ENCODE measurements around the gene CNOT4. TPM values are rescaled to one million over a fixed set of nuclear protein-coding genes. Genes with fewer than 3 reads are reported as not detected.

CNOT4 gene
- total RNA-seq, 4 donors from 2014 or later, result 25.6 to 36.8 (median 29.3) TPM

DNA sequence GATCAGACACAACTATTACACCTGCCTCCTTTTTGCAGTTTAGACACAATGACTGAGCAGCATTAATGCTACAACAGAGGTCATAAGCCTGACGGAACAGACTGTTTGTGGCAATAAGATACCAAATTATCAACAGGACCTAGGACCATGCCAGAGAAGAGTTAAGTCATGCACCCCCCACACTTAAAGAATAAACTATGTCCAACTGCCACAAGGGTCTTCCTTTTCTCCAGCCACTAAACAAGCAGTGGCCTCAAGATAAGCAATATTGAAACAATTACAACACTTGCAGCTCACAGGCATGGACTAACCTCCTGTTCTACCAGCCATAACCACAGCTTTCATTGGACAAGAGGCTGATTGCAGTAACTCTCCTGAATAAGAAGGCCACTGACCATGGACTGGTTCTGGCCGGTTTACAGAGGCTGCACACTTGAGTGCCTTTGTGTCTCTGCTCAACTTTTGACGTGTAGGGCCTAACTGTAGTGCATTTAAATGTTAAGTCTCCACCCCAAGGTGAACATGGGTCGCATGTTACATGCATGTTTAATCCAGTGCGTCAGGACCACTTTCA is 171.8 kb downstream of the CNOT4 start:
- peak; percentile 68 to 75 for DNase-seq
- Histone ChIP-seq H3K9me3 (no peaks in the 10 kb centered on the region), H3K27me3 (no peaks in the 10 kb centered on the region), H3K4me1 (peaks cover 14 to 26% of the 10 kb centered on the region in 2 donors), H3K36me3 (no peaks in the 10 kb centered on the region), H3K27ac (peak overlapping the region in 1 of 3 donors; percentile 46), H3K4me3 (replicated peaks in 1 of 3) (no peak overlapping the region)
- intact Hi-C loops (cut with DNase I), result no loop called here
- no peak for TF ChIP-seq POLR2A (IDR thresholded peaks at IDR 0.05)
- TF ChIP-seq CTCF (IDR thresholded peaks at IDR 0.05), result no peak
- WGBS, 2 donors, result 56 to 62% methylated on average over 5 of the region's 5 CpGs

GRCh38 chr7:135337506-135337905 is 172.4 kb downstream of the CNOT4 start:
- H3K27ac ChIP-seq, result no peak overlapping the region
- no peaks in the 10 kb centered on the region for H3K9me3 ChIP-seq
- no peaks in the 10 kb centered on the region for H3K27me3 ChIP-seq
- no peak for DNase-seq
- H3K4me1 ChIP-seq, result peaks cover 14 to 23% of the 10 kb centered on the region in 2 donors
- intact Hi-C loops (cut with DNase I), result no loop called here
- no peaks in the 10 kb centered on the region for H3K36me3 ChIP-seq
- H3K4me3 ChIP-seq (replicated peaks in 1 of 3), result no peak overlapping the region
- 87 to 98% methylated on average over 5 of the region's 5 CpGs for WGBS, 2 donors
- no peak for TF ChIP-seq CTCF (IDR thresholded peaks at IDR 0.05)
- TF ChIP-seq POLR2A (IDR thresholded peaks at IDR 0.05), result no peak

- 13 to 18% methylated on average over 4 to 7 of the region's 9 CpGs for WGBS, 2 donors
- H3K27me3 ChIP-seq, result no peaks in the 10 kb centered on the region
- no peak overlapping the region for H3K4me3 ChIP-seq (replicated peaks in 1 of 3)
- TF ChIP-seq POLR2A (IDR thresholded peaks at IDR 0.05) (no peak), CTCF (IDR thresholded peaks at IDR 0.05) (peak in 4 of 6 experiments; percentile 34 to 61 (median 52))
- H3K27ac ChIP-seq, result no peak overlapping the region
- peak; percentile 72 to 73 for DNase-seq
- intact Hi-C loops (cut with DNase I), result no loop called here
- H3K9me3 ChIP-seq, result no peaks in the 10 kb centered on the region
- H3K36me3 ChIP-seq, result no peaks in the 10 kb centered on the region
- peaks cover 14 to 23% of the 10 kb centered on the region in 2 donors for H3K4me1 ChIP-seq
These were observed 174.2 kb downstream of the CNOT4 start for GRCh38 chr7:135335628-135336139.

GRCh38 chr7:135334830-135335543 is 174.9 kb downstream of the CNOT4 start:
- 56 to 64% methylated on average over 8 to 10 of the region's 10 CpGs for WGBS, 2 donors
- intact Hi-C loops (cut with DNase I), result loop anchor here (5.0 kb wide), 1 partner anchor 53 kb away; no protein-coding TSS in a partner anchor
- TF ChIP-seq POLR2A (IDR thresholded peaks at IDR 0.05) (no peak), CTCF (IDR thresholded peaks at IDR 0.05) (no peak)

DNA sequence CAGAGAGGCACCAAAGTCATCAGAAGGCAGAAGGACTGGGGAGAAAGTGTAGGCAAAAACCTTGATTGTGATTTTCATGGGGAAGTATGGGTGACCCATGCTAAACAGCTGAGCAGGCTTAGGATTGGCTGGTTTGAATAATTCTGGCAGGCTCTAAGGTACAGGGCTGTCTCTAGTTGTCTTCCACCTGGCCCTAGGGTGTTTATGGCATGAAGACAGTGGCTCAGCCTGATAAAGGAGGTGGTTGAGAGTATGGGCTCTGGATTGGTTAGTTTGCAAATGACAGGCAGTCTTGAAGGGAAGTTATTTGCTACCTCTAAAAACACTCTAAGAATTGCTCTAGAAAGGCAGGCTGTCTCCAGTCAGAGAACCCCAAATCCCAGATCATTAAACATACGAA is 176.0 kb downstream of the CNOT4 start:
- Histone ChIP-seq H3K27me3 (no peaks in the 10 kb centered on the region), H3K27ac (no peak overlapping the region), H3K36me3 (no peaks in the 10 kb centered on the region), H3K4me3 (replicated peaks in 1 of 3) (no peak overlapping the region), H3K9me3 (no peaks in the 10 kb centered on the region), H3K4me1 (peaks cover 14 to 23% of the 10 kb centered on the region in 2 donors)
- intact Hi-C loops (cut with DNase I), result loop anchor here (5.0 kb wide), 1 partner anchor 52 kb away; no protein-coding TSS in a partner anchor
- TF ChIP-seq POLR2A (IDR thresholded peaks at IDR 0.05) (no peak), CTCF (IDR thresholded peaks at IDR 0.05) (no peak)
- no peak for DNase-seq
- 95 to 97% methylated on average over 1 of the region's 1 CpG for WGBS, 2 donors

More at GRCh38 chr7:135334830-135335543, 174.9 kb downstream of the CNOT4 start:
- Histone ChIP-seq H3K4me1 (peaks cover 14 to 23% of the 10 kb centered on the region in 2 donors), H3K4me3 (replicated peaks in 1 of 3) (no peak overlapping the region), H3K9me3 (no peaks in the 10 kb centered on the region), H3K36me3 (no peaks in the 10 kb centered on the region), H3K27ac (no peak overlapping the region), H3K27me3 (no peaks in the 10 kb centered on the region)
- DNase-seq, result peak; percentile 7 to 21
